ENCODE data around the gene CPEB4. TPM values are rescaled to one million over a fixed set of nuclear protein-coding genes. Genes with fewer than 3 reads are reported as not detected.

The CPEB4 gene
- total RNA-seq, 1 donor from 2014 or later = 22.8 TPM

- DNase-seq (ENCODE audit: low read depth in 2 of 2) = peak; percentile 77 to 83
These were observed 84.9 kb downstream of the CPEB4 start for GRCh38 chr5:173972925-173973615.

- peak in 1 of 2 donors; percentile 12 for DNase-seq (ENCODE audit: low read depth in 2 of 2)
These were observed 85.4 kb downstream of the CPEB4 start for GRCh38 chr5:173973616-173973969.

- no peak for DNase-seq (ENCODE audit: low read depth in 2 of 2)
These were observed 86.6 kb downstream of the CPEB4 start for GRCh38 chr5:173974688-173975239.

DNA sequence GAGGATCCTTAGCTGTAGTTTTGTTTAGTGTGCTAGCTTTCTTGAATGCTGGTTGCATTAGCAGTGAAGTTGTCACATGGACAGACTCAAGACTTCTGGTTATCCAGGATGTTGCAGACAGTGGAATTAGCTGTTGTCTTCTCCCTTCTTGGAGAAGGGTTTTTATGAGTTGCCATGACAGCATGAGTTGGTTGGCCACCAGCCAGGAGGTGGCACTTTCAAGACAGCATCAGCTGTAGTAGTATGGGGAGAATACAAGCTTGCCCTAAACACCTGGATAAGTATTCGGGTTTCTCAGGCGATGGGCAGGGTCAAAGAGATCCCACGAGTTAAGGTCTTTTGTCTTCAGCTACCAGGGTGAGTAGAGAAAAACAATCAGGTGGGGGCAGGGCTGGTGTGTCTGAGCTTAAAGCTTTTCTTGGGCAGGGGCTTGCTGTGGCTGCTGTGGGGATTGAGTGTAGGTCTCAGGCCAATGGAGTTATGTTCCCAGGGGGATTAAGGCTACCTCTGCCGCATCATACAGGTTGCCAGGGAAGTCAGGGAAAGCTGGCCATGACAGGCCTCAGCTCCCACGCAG, 93.1 kb downstream of the CPEB4 start:
- no peak for DNase-seq (ENCODE audit: low read depth in 2 of 2)

GRCh38 chr5:173984218-173984617, 96.1 kb downstream of the CPEB4 start:
- peak; percentile 22 to 56 for DNase-seq (ENCODE audit: low read depth in 2 of 2)

- no peak for DNase-seq (ENCODE audit: low read depth in 2 of 2)
These were observed 100.6 kb downstream of the CPEB4 start, which contains the start of gene C5orf47 for GRCh38 chr5:173988554-173989431. Gene C5orf47, plus strand, starts transcription at chr5:173989170. Its CDS starts 94 bp downstream, at chr5:173989264.

DNA sequence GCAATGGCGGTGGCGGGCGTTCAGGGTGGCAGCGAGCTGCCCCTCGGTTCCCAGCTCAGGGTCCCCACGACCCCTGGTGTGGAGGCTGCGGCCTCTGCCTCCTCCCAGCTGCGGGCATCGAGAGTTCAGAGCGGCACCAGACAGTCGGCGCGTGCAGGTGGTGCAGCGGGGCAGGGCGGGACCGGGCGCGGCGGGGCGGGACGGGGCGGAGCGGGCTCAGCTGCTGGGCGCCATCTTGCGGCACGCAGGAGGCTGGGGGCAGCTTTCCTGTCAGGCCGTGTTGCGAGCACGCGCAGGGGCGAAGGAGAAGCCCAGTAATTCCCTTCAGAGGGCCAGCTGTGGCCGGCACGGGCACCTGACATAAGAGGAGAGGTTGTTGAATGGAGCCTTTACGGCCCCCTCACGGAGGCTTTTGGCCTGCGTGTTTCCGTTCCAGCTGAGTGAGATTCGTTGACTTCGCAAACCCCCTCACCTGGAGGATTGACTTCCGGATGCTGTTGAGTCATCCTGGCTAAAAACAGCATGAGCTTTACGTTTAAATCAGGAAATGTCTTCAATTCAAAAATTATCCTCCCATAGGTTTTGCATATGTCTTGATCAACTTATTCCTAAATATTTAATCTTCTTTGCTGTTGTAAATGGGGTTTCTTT, 101.4 kb downstream of the CPEB4 start:
- DNase-seq (ENCODE audit: low read depth in 2 of 2) = no peak

GRCh38 chr5:173997331-173997730, 109.2 kb downstream of the CPEB4 start:
- no peak for DNase-seq (ENCODE audit: low read depth in 2 of 2)

- DNase-seq (ENCODE audit: low read depth in 2 of 2) = peak in 1 of 2 donors; percentile 47
These were observed 110.4 kb downstream of the CPEB4 start for GRCh38 chr5:173998531-173998930.

DNA sequence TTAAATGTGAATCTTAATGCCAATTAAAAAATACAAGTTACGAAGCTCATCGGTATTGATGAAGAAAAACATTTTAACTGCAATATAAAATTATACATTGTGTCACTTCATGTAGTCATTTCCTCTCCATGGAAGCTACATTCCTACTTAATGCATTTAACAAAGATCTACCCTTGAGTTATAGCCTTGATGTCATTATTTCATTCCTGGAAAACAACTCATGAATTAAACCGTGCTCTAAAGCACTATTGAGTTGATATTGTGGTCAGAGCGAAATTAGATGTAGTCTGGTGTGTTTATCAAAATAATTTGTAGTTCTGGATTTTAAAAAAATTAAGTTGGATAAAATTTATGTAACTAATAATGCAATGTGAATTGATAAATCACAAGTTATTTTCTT, 111.9 kb downstream of the CPEB4 start:
- DNase-seq (ENCODE audit: low read depth in 2 of 2) = no peak

GRCh38 chr5:174003795-174004194, 115.6 kb downstream of the CPEB4 start:
- DNase-seq (ENCODE audit: low read depth in 2 of 2) = no peak

GRCh38 chr5:174008922-174009321, 120.8 kb downstream of the CPEB4 start:
- DNase-seq (ENCODE audit: low read depth in 2 of 2) = no peak

GRCh38 chr5:174010365-174010764, 122.2 kb downstream of the CPEB4 start:
- no peak for DNase-seq (ENCODE audit: low read depth in 2 of 2)

DNA sequence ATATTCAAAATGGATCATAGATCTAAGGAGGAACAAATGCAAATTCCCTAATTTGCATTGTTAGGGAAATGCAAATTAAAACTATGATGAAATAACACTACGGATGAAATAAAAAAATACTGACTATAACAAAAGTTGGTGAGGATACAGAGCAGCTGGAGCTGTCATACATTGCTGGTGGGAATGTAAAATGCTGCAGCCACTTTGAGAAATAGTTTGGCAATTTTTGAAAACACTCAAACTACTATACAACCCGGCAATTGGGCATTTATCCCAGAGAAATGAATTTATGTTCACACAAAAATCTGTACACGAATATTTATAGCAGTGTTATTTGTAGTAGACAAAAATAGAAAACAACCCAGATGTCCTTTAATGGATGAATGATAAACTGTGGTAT, 123.3 kb downstream of the CPEB4 start:
- no peak for DNase-seq (ENCODE audit: low read depth in 2 of 2)

Other genes starting within 250 kb of the CPEB4 start
- not detected in 2 replicates for gene C5orf47, start 100.8 kb downstream of the CPEB4 start, total RNA-seq
- gene NSG2, start 157.4 kb downstream of the CPEB4 start, total RNA-seq = not detected in 2 replicates

Measured in lung microvascular endothelial cell (primary cell).